ENCODE results near the gene GPR37L1.
"Not testable (repeated sequence)": the region's sequence is repeated elsewhere in the genome, so short reads cannot be mapped to it uniquely, and the experiment has no call there.

Gene GPR37L1

DNA sequence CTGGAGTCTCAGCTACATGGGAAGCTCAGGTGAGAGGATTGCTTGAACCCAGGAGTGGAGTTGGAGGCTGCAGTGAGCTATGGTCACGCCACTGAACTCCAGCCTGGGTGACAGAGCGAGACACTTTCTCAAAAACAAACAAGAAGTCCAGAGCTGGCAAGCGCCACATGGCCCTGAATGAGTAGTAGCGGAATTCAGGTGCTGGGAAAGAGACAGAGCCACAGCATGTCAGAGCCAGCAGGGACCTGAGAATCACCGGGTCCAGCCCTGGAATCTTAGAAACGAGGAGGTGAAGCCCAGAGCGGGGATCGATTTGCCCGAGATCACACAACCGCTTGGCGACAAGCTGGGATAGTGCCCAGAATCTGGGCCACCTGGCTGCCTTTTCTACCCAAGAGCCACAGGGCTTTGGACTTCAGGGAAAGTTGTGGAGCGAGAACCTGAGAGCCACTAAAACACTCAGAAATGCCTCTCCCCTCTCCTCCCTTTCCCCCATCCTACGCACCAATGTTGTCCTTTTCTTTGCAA is 12.0 kb downstream of the GPR37L1 start:
- no peak for DNase-seq

- DNase-seq: peak; percentile 64 to 75 (median 74)
Measured at GRCh38 chr1:202135221-202135721, 12.6 kb downstream of the GPR37L1 start.

GRCh38 chr1:202140833-202141232 is 18.1 kb downstream of the GPR37L1 start:
- DNase-seq: no peak

GRCh38 chr1:202141468-202141867 is 18.8 kb downstream of the GPR37L1 start:
- DNase-seq: not testable (repeated sequence)

DNA sequence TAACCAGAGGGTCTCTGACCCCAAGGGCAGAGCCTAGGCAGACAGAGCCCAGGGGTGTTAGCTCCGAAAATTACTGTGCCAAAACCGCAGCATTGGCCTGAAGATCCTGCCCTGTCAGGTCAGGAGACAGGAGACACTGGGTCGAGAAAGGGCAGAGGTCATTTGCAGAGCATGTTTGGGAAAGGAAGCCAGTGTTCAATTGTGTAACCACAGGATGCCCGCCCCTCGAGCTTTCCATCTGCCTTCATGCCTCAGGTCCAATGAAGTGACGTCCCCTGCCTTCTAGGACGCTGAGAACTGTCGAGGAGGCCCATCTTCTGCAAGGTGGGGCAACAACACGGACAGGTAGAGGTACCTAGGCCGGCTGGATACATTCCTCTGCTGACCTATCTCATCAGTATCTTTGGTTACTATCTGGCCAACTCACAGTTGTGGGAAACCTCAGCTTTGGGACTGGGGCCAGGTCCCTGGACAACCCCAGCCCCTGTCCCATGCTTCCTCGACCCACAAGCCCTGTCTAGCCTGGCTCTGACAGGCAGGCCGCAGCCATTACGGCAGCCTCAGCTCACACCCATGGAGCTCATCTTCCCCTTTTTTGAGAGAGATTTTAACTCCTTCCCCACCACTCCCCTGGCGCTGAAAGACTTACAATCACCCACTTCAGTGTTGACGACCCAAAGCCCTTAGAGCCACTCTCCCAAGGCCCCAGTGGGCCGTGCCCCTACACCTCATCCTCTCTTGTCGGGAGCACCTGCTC is 20.5 kb downstream of the GPR37L1 start:
- DNase-seq: peak; percentile 74 to 80 (median 79)

DNA sequence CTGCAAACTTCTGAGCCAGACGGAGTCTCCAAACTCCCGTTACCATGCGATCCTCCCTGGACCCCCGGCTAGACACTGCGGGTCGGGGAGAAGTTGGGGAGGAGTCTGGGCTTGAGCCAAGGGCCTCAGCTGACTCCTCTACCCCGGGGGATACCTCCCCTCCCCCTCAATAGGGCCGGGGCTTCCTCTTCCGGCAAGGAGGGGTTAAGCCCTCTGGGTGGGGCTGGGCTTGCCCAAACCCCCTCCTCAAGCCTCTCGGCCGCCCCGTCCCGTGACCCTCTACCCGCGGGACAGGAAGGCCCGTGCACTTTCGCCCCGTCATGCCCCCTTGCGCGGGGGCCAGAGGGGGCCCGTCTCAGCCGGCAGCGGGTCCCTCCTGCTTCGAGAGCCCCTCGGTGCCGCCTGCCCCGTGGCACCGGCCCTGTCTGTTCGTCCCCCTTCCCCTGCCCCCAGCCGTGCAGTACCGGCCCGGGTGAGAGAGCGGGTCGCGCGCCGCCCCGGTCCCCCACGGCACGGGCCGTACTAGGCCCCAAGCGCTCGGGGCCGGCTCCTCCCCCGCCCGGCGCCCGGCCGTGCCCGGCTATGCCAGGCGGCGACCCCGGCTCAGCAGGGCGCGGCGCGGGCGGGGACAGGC is 21.2 kb downstream of the GPR37L1 start:
- DNase-seq: peak in 2 of 3 donors; percentile 43 to 72

DNA sequence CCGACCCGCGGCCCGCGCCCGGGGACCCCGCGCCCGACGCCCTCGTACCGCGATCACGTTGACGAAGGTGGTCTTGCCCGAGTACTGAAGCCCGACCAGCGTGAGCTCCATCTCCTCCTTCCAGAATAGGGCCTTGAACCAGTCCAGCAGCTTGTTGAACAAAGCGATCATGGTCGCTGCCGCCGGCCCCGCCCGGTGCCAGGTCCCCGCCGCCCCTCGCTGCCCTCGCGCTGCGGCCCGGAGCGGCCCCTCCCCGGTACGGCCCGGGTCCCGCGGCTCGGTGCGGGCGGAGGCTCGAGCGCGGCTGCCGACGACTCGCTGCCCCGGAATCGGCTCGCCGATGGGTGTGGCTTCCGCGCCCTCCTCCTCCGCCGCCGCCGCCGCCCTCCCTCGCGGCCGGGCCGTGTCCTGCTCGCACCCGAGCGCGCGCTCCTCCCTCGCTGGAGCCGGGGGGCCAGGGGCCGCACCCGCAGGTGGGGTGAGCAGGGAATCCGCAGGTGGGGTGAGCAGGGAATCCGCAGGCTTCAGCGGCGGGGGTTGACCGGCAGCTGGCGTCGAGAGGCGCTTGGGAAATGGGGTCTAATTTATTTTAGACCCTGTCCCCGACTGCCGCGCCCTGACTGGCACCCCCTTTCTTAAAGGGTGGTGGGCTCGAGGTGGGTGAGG is 21.8 kb downstream of the GPR37L1 start, which contains the start of gene ARL8A:
Gene ARL8A, minus strand, starts transcription at position 336 of the 666 bp plus-strand sequence. Its CDS starts 165 bp downstream, at position 171.
- DNase-seq: peak; percentile 63 to 87 (median 76)

DNA sequence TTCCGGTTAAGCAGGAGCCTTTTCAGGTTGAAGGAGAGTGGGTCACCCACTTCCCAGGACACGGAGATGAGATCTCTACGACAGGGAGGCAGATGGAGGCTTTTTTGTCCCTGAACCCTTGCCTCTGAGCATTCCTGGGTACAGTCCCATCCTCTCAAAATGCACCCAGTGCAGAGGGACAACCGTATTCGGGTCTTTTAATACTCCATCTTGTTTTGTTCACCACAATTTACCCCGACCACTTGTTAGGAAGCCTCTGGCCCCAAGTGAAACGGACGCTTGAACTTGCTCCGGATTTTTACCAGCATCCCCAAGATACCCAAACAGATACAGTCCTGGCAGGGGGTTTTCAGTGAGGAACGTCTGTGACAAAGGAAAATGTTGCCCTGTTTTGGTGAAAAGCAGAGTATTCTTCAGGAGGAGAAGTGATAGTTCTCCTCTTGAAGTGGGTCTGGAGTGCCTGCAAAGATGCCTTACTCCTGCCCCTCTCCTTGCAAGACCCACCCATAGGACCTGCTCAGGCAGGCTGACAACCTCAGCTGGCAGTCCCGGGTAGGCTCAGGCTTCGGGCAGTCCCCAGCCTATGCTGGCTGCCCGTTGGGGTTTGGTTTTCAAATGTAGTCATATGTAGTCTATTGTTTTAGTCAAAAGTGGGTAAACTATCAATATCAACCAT is 22.5 kb downstream of the GPR37L1 start:
- DNase-seq: peak in 1 of 3 donors; percentile 18

DNA sequence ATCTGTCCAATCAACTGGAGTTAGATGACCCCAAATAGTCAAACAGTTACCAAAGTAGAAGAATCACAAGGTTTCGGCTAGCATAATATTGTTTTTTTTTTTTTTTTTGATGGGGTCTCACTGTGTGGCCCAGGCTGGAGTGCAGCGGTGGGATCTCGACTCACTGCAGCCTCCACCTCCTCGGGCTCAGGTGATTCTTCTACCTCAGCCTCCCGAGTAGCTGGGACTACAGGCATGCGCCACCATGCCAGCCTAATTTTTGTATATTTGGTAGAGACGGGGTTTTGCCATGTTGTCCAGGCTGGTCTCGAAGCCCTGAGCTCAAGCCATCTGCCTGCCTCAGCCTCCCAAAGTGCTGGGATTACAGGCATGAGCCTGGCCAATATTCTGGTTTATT is 23.0 kb downstream of the GPR37L1 start:
- DNase-seq: not testable (repeated sequence)

DNA sequence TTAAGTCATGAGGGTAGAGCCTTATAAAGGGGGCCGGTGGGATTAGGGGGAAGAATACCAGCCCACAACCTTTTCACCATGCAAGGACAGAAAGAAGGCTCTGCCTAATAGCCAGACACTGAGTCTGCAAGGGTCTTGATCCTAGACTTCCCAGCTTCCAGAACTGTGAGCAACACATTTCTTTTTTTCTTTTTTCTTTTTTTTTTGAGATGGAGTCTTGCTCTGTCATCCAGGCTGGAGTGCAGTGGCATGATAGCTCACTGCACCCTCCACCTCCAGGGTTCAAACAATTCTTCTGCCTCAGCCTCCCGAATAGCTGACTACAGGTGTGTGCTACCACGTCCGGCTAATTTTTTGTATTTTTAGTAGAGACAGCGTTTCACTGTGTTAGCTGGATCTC is 23.6 kb downstream of the GPR37L1 start:
- no peak for DNase-seq

GRCh38 chr1:202146993-202147392 is 24.3 kb downstream of the GPR37L1 start:
- no peak for DNase-seq

GRCh38 chr1:202148391-202148790 is 25.7 kb downstream of the GPR37L1 start:
- DNase-seq: no peak

GRCh38 chr1:202149566-202149965 is 26.8 kb downstream of the GPR37L1 start:
- DNase-seq: no peak

DNA sequence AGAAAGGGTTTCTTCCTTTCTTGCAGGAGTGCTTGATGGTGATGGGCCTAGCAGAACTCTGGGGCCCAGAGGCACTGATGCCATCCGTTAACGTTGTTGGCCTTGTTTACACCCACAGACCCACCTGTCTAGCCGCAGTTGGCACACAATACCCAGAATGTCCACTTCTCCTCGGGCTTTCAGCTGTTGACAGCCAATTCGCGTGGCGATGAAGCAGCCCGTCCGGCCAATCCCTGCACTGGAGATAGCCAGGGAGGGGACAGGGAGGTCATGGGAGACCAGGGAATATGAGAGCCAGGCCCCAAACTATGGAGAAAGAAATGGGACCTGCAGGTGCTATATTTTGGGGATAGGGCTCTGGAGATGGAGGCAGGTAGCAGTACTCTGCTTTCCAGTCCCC is 27.5 kb downstream of the GPR37L1 start:
- DNase-seq: no peak

- no peak for DNase-seq
Measured at GRCh38 chr1:202150602-202151001, 27.9 kb downstream of the GPR37L1 start.

- DNase-seq: no peak
Measured at GRCh38 chr1:202151045-202151444, 28.3 kb downstream of the GPR37L1 start.

- DNase-seq: no peak
Measured at GRCh38 chr1:202152399-202152798, 29.7 kb downstream of the GPR37L1 start.

GRCh38 chr1:202153284-202153683 is 30.6 kb downstream of the GPR37L1 start:
- DNase-seq: no peak

DNA sequence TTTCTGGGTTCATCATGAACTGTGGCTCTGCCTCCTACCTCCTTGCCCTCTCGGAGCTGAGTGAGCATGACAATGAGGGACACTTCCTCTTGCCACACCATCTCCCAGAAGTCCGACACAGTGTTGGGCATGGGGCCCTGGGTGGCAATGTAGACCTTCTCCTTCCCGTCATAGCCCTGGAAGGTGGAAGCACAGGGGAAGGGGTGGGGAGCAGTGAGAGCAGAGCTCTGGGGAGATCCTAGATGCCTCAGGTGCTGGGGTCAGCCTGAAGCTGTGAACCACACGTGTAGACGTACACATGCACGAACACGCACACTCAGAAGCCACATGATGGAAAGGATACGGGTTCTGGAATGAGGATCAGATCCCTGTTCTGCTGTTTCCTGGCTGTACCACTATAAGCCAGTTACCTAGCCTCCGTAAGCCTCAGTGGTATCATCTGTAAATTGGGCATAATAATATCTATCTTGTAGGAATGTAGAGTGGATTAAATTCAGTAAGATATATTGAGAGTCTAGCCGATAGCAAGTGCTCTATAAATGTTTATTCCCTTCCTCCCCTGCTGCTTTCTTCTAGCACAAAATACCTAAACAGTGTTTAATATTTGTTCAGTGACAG is 31.5 kb downstream of the GPR37L1 start:
- DNase-seq: no peak

GRCh38 chr1:202154766-202155477 is 32.2 kb downstream of the GPR37L1 start:
- DNase-seq: peak; percentile 32 to 60 (median 53)

DNA sequence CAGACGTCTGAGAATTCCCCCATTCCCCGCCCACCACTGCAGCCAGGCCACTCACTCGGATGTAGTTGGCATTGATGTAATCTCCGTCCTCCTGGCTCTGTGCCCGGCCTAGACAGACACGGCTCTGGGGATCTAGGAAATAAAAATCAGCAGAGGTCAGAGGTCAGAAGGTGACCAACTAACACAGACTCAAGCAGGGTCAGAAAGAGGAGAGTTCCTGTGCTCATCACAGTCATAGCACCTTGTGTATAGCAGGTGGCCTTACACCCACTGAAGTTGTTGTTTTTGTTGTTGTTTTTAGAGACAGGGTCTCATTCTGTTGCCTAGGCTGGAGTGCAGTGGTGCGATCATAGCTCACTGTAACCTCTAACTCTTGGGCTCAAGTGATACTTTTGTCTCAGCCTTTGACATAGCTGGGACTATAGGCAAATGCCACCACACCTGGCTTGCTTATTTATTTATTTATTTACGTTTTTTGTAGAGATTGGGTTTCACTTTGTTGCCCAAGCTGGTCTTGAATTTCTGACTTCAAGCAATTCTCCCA is 32.8 kb downstream of the GPR37L1 start:
- DNase-seq: peak; percentile 95 to 96 (median 96)
